HT-29 (cell line): Measurements from ENCODE around the gene VENTX. TPM values are rescaled to one million over a fixed set of nuclear protein-coding genes. Genes with fewer than 3 reads are reported as not detected.
A peak's percentile ranks its signal among the peaks of the same experiment; 100 is the strongest.
"Not testable (repeated sequence)": the region's sequence is repeated elsewhere in the genome, so short reads cannot be mapped to it uniquely, and the experiment has no call there.

Experiments
- DNase-seq: peaks from one replicate; pipeline ENCODE4 v3.0.0-alpha.2; 2015; ENCODE audit warnings: low spot score
- total RNA-seq: library from RNA; depleted of rRNA; stranded (reverse); fragments of >200 nt; shearing (Covaris generic); gene quantifications from 2 replicates; pipeline ENCODE4 v1.2.3, GENCODE V29; 2014

VENTX gene
- total RNA-seq, 1 experiment from 2014 or later: not detected

DNA sequence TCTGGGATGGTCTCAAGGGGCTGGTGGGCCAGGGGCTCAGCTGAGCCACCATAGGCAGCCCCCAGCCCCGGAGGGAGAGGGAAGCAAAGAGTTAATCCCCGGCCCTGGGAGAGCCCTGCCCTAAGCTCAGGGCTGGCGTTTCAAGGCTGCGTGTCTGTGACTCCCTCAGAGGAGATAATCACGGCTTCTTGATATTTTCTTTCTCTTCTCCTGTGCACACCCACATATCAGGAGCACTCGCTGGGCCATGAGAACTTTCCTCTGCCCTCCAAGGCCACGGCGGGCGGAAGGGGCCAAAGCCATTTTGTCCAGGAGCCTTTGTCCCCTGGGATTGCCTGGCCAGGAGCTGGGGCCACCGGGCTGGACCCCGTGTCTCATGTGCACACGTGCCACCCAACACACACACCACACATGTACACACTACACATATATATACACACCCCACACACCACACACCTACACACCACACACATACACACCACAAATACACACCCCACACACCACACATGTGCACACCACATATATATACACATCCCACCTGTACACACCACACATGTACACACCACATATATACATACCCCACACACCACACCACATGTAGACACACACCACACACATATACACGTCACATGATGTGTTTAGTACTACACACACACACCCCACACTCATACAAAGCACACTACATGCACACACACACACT lies 16.9 kb downstream of the VENTX start:
- DNase-seq: no peak

DNA sequence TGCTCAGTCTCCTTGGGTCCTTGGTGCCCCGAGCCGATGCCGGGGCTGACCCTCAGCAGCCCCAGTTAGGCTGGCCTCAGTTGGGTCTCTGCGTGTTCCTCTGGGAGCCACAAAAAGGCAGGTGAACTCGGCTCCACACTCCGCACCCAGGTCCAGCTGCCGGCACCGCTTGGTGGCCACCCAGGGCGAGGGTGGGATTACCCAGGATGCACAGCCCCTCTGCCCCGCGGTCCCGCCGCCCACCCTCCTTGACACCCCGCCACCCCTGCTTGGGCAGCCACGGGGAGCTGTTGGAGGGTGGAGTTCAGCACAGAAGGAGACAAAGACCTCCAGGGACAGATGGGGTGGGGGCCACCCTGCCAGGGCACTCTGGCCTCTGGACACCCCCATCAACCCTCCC lies 17.7 kb downstream of the VENTX start:
- DNase-seq: no peak

DNA sequence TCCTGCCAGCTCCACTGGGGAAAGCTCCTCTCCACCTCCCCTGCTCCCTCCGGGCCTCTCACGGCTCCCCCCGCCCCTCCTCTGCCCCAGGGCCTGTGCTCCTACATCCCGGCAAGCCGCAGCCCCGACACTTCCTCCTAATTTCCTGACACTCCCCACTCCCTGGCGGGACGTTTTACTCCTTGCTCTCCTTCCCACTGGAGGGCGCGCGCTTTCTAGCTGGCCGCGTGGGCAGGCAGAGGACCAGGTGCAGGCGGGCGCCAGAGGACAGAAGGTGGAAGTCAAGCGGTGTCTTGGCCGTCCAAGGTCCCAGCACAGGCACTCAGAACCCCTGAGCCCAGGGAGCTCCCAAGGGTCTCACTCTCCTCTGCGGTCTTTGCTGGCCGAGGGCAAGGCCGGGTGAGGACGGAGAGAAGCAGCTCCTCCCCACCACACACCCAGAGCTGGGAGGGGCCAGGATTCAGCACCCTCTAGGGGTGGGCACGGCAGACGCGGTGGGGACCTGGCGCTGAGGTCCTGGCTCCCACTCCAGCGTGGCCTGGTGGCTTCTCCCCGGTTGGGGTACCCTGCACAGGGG lies 19.9 kb downstream of the VENTX start:
- peak; percentile 77 for DNase-seq

DNA sequence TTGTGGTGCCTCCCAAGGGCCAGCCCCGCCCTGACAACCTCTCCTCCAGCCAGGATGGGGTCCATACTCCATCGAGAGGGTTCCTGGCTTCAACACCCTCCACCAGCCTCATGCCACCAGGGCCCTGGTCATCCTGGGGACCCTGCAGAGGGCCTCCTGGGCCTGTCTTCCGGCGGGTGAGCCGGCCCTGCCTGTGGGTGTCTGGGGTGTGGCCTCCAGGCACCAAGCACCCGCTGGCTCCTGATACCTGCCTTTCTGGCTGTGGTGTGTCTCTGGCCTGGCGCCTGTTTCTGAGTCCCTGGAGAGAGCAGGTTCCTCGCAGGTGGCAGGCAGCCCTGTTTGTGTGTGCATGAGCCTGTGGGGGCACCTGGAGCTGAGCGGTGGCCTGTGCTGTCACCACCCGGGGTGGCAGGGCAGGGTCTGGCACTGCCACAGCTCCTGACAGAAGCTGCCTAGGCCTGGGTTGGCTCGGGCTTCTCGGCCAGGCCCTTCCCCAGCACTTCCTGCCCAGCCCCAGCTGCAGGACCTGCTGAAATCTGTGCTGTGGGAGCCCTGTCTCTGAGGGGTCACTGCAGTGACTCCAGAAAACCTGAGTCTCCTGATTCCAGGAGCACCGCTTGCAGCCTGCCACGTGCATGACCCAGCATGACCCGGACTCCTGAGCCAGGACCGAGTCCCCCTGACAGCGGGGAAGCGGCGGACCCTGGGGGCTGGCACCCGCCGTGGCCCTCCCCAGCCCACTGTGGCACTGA lies 20.6 kb downstream of the VENTX start:
- peak; percentile 49 for DNase-seq

DNA sequence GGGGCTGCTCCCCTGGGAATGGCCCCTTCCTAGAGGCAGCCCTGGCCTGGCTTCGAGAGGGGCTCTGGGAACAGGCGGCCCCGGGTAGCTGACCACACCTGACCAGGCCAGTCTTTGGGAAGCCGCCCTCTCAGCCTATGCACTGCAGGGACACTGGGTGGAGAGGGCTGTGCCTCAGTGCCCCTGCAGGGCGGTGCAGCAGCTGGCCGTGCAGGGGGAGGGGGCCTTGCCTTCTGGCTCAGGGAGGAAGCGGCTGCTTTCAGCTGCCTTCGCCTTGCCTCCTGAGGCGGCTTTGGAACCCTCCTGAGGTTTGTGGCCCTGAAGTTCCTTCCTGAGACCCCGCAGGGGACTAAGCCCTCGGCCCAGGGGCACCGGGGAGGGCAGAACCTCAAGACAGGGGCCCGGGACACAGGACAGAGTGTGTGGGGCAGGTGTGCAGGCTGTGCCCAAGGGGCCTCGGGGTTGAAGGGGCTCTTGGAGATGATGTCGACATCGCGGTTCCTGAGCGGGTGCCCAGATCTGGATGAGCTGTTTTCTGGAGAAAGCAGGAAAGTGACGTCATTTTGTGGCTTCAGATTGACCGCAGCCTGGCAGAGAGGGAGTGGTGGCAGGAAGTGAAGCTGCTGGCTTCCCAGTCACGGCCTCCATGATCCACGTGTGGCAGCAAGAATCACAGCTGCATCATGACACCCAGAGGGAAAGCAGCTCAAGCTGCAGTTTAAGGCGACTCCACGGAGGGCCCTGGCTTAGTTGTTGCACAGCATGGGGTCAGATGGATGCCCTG lies 21.4 kb downstream of the VENTX start:
- peak; percentile 71 for DNase-seq

DNA sequence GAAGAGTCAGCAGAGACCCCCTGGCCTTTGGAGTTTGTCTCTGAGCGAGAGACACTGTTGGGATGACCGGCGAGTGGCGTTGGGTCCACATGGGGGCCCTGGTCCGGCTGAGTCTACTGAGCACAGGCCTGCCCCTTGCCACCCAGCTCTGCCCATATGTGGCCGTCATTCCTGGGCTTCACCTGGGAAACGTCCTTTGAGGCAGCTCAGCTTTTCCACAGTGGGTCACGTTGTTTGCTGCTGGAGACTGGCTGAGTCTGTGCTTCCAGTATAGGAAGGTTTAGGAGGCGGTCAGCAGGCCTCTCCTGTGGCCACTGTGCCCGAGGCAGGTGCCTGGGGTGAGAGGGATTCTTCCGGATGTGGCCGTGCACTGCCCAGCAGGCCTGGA lies 21.9 kb downstream of the VENTX start:
- DNase-seq: no peak

DNA sequence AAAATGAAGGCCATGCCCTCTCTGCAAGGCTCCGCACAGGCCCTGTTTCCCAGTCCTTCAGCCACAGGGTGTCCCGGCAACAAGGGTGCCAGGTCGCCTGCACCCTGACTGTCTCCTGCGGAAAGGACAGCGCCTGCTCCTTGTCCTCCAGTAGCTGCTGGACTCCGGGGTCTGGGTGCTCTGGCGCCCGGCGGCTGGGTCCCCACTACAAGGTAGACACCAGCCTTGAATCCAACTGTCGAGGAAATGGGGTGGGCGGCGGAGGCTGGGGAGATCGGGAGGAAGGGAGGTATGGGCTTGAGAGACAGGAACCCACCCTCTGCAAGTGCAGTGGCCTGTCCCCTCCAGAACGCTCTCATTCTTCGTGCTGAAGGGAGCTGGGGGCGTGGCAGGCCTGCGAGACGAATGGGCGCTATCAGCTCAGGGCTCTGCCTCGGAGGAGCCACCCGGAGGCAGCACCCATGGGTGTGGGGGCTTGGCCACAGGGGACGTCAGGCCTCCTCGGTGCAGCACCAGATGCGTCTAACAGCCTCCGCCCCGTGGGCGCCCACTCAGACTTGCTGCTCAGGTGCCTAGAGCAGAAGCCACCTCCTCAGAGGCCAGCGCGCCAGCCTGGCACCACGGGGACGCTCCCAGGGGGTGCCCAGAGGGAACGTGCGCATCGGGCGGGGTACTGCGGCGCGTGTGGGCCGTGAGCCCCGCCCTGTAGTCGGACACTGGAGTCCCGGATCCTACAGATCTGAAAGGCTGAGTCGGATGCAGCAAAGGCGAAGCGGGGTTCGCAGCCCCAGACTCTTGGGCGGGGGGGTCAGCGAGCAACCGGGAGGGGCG lies 23.5 kb downstream of the VENTX start:
- peak; percentile 50 for DNase-seq

DNA sequence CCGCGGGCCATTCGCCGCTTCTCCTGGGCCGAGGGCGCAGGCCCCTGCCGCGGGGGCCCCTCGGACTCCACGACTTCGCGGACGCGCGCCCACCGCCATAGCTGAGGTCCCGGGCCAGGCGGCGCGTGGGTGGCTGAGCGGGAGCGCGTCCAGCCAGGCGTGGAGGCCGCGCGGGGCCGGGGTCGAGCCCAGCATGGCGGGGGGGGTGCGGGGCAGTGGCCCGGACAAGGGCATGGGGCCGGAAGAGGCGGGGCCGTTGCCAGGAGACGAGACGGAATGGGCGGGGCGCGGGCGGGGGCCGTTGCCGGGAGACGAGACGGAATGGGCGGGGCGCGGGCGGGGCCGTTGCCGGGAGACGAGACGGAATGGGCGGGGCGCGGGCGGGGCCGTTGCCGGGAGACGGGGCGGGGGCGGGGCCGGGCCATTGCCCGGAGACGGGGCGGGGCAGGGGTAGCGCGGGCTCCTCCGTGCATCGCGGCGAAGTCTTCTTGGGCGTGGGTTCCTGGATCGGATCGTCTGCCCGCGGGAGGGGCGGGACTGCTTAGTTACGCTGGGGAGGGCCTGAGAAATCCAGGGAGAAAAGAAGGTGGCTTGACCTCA lies 24.2 kb downstream of the VENTX start:
- peak; percentile 49 for DNase-seq

DNA sequence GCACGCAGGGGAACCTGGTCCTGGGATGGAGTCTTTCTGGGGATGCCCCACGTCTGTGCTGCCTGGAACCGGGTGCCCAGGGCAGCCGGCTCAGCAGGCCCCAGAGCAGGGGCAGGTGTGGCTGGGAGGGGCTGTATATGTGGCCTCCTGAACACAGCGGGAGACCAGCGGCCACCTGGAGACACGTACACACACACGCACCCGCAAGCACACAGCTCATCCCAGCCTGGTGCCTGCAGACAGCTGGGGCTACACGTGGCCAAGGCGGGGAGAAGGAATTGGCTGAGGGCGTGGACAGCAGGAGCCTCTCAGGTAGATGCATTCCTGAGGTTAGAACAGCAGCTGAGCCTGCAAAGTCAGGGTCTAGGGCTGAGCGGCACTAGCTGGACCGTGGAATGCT lies 25.0 kb downstream of the VENTX start:
- no peak for DNase-seq

DNA sequence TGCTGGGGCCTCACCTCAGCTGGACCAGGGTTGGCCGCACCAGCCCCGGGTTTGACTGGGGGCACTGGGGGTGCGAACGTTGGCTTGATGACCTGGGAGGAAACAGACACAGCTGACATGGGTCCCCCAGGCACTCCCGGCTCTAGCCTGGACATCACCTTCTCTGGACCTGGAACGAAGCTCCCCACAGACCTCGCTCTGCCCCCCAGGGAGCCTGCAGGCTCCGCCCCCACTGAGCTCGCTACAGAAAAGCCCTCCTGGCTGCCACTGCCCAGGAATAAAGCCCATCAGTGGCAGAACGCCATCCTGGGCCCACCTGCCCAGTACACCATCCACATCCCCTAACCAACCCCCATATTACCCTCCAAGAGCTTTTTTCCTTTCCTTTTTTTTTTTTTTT lies 26.0 kb downstream of the VENTX start:
- no peak for DNase-seq

DNA sequence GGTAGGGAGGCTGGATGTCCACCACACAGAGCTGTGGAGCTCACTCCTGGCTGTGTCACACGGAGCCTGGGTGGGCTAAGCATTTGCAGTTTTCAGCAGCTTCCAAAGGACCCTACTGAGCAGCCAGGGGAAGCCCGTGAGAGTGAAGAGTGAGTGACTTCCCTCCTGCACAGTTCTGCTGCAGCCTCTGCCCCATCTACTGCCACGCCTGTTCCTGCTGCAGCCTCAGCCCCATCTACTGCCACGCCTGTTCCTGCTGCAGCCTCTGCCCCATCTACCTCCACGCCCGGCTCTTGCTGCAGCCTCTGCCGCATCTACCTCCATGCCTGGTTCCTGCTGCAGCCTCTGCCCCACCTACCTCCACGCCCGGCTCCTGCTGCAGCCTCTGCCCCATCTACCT lies 26.8 kb downstream of the VENTX start:
- no peak for DNase-seq

DNA sequence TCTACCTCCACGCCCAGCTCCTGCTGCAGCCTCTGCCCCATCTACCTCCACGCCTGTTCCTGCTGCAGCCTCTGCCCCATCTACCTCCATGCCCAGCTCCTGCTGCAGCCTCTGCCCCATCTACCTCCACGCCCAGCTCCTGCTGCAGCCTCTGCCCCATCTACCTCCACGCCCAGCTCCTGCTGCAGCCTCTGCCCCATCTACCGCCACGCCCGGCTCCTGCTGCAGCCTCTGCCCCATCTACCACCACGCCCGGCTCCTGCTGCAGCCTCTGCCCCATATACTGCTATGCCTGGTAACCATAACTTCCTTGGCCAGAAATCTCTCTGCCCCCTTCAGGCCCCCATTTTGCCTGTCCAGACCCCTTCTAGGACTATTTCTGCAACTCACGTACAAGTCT lies 27.4 kb downstream of the VENTX start:
- not testable (repeated sequence) for DNase-seq

DNA sequence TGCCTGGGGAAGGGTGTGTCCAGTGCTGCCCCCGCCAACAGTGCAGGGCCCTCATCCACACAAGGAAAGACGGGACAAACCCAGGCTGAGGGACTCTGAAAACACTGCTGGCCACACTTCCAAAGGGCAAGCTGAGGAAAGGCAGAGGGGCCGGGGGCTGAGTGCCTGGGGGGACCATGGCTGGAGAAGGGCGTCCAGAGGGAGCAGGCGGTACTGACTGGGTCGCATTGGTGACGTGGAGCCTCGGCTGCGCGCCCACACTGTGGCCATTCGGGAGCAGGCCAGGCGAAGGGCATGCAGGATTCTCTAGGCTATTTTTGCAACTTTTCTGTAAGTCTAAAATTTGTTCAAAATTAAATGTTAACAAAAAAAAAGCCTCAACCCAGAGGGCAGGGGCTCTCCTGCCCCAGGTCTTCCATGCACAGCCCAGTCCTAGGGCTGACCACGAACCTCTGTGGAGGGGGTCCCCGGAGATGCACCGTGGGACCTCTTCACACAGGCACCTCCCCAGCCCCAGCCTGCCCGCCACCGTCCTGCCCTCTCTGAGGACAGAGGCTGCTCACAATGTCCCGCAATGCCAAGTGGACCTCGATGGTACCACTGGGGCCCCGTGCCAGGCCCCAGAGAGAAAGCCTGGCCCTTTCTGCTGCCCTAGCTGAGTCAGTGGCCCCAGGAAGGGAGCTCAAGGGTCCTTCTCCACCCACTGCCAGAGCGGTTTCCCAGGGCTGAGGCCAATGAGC lies 28.6 kb downstream of the VENTX start:
- DNase-seq: no peak

DNA sequence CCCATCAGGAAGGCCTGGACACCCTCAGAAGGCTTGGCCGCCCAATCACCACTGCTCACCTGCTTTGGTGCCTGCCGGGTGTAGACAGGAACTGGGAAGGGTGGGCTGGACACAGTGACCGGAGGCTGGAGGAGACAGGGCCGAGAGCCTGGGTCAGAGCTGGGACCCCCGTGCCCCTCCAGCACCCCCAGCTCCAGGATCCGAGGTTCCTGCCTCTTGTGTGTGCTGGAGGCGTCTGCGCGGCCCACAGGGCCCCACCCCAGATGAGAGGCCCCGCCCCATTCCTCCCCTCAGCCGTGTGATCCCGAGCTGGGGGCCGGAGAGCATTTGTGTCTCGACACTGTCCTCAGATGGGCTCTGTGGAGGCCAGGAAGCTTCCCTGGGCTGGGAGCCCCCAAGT lies 29.6 kb downstream of the VENTX start:
- DNase-seq: no peak

DNA sequence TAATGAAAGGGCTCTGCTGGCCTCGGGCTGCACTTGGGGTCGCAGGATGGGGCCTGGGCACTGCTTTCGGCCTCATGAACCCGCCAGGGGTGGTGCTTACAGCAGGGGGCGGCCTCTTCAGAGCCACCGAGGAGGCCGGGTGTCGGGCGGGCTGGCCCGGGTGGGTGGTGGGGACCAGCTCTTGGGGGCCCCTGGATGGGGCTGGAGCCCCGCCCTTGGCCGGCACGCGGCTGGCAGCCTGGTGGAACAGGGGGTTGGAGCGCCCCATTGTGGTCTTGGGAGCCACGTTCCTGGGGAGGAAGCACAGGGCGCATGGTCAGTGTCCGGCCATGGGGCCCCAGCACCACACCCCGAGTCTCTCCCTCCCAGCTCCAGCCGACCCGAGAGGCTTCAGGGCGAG lies 30.2 kb downstream of the VENTX start:
- DNase-seq: no peak

DNA sequence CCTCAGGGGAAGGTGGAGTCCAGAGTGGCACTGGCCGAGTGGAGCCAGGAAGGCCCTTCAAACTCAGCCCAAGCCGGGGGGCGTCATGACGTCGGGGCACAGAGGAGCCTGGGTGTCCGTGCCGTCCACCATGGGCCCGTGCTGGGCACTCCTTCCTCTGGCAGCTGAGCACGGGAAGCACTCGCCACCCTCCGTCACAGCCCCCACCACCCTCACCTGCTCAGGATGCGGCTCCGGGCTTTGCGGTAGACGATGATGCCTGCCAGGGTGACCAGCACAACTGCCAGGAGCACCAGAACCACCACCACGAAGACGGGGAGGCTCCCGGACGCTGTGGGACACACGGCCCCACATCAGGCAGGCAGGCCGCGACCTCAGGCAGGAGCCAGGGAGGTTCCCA lies 30.9 kb downstream of the VENTX start:
- DNase-seq: no peak

DNA sequence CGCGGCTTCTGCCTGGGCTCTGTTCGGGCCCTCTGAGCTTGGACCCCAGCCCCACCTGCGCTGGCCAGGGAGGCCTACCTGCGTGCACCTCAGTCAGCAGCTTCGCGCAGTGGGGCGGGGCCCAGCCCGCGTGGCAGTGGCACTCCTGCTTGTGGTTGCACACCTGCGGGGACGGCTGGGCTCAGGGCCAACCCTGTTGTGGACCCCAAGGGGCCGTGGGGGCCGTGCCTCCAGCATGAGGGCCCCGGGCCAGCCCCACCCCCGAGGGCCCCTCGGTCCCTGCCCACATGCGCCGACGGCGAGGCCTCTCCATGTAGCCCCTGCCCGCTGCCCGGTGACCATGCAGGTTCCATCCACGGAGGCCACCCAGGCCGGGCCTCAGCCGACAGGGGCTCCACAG lies 31.7 kb downstream of the VENTX start:
- no peak for DNase-seq

DNA sequence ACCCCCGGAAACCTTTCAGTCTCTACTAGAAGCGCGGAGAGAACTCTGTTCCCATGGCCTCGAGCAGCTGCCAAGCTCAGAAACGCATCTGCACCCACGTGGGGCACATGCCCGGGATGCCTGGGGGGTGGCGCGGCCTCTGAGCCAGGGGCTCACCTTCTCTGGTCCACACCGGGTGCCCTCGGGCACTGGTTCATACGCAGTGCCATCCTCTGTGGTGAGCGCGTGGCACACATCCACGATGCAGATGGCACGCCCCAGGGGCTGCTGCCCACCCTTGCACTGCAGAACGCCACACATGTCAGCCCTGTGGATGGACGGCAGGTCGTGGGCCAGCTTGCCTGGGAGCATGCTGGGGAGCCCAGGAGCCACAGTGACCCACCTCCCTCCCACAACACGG lies 32.5 kb downstream of the VENTX start:
- DNase-seq: no peak

DNA sequence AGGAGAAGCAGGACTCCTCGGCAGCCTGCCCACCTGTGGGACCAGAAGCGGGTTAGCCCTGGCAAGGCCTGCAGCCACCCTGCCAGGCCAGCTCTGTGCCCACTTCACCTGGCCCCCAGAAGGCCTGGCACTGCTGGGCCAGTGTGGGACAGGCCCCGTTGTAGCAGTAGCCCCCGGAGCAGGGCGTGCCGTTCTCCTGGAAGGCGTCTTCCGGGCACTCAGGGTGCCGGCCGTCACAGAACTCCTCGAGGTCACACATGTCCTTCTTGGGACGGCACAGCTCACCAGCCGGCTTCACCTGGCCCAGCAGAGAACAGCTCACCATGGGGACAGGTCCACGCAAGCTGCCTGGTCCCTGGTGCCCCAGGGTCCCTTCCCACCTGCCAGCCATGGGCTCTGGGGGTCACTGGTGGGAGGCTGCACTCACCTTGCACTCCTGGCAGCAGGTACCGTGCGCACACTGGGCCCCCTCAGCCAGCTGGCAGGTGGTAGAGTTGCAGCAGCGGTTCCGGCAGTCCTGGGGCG lies 33.2 kb downstream of the VENTX start:
- no peak for DNase-seq
